ENCODE measurements around the gene KRT73. TPM values are rescaled to one million over a fixed set of nuclear protein-coding genes. Genes with fewer than 3 reads are reported as not detected.

The KRT73 gene
- total RNA-seq, 1 experiment from 2014 or later = not detected

GRCh38 chr12:52663420-52663819 lies 45.1 kb upstream of the KRT73 start:
- peak overlapping the region in 2 of 3 experiments; percentile 7 to 12; a peak in 1 of 7 replicates for H3K27ac Mint-ChIP-seq
- H3K9me3 Mint-ChIP-seq = no peaks in the 10 kb centered on the region
- Histone ChIP-seq H4K91ac (ENCODE audit: insufficient read length, low read depth, low read length) (no peak overlapping the region), H3K4me2 (ENCODE audit: insufficient read depth, insufficient read length, low read length) (no peak overlapping the region), H2BK20ac (ENCODE audit: low read depth, low read length, poor library complexity, severe bottlenecking) (no peak overlapping the region), H3K27me3 (ENCODE audit: insufficient read depth, low read length) (no peaks in the 10 kb centered on the region), H2BK15ac (ENCODE audit: low read depth, low read length) (no peak overlapping the region), H3K14ac (ENCODE audit: insufficient read depth, low read length) (no peak overlapping the region), H3K79me2 (ENCODE audit: insufficient read depth, low read length) (no peaks in the 10 kb centered on the region), H3K23me2 (ENCODE audit: insufficient read length, low read depth, low read length, poor library complexity, severe bottlenecking) (no peaks in the 10 kb centered on the region), H3K4me1 (ENCODE audit: insufficient read depth, low read length) (no peaks in the 10 kb centered on the region), H3K18ac (ENCODE audit: insufficient read length, low read depth, low read length) (no peak overlapping the region), H4K8ac (replicated peaks; ENCODE audit: insufficient read length, low read depth, low read length) (no peak overlapping the region), H3K9me3 (ENCODE audit: control insufficient read depth, low read depth, low read length) (no peaks in the 10 kb centered on the region), H3K23ac (ENCODE audit: insufficient read length, low read depth, low read length) (no peak overlapping the region), H3K56ac (ENCODE audit: insufficient read length, low read depth, low read length) (no peak overlapping the region), H3K79me1 (ENCODE audit: insufficient read depth, low read depth, low read length, poor library complexity, severe bottlenecking) (no peaks in the 10 kb centered on the region), H3T11ph (ENCODE audit: low read length) (no peak overlapping the region), H2AK5ac (ENCODE audit: insufficient read length, low read length) (no peak overlapping the region), H2AFZ (ENCODE audit: low read length) (no peak overlapping the region), H2BK120ac (ENCODE audit: low read depth, low read length, poor library complexity, severe bottlenecking) (no peak overlapping the region), H3K9ac (ENCODE audit: extremely low read depth, insufficient read length, low read length) (no peak overlapping the region), H4K20me1 (ENCODE audit: control insufficient read depth, insufficient read depth, insufficient read length) (peaks cover 2% of the 10 kb centered on the region), H3K4ac (ENCODE audit: low read depth, low read length) (no peak overlapping the region), H2BK12ac (ENCODE audit: insufficient read length, low read depth, low read length) (no peak overlapping the region), H3K27ac (ENCODE audit: insufficient read length, low read depth, low read length) (no peak overlapping the region), H2BK5ac (ENCODE audit: insufficient read length, low read length) (no peak overlapping the region), H4K5ac (ENCODE audit: insufficient read length, low read depth, low read length) (no peak overlapping the region)
- no peak for DNase-seq
- H3K4me1 Mint-ChIP-seq = no peaks in the 10 kb centered on the region; a peak in 1 of 4 replicates
- peaks cover 29% of the 10 kb centered on the region for H3K27me3 Mint-ChIP-seq (ENCODE audit: low read depth)
- H3K4me3 Mint-ChIP-seq = no peak overlapping the region
- TF ChIP-seq CTCF (conservative IDR thresholded peaks at IDR 0.05) = no peak
- no peaks in the 10 kb centered on the region for H3K36me3 Mint-ChIP-seq (ENCODE audit: insufficient read depth in 1 of 3, low read depth in 3 of 3)
